ENCODE measurements around the gene MAP1LC3B2. TPM values are rescaled to one million over a fixed set of nuclear protein-coding genes. Genes with fewer than 3 reads are reported as not detected.

Gene MAP1LC3B2
- total RNA-seq, 2 experiments from 2014 or later, result not detected

DNA sequence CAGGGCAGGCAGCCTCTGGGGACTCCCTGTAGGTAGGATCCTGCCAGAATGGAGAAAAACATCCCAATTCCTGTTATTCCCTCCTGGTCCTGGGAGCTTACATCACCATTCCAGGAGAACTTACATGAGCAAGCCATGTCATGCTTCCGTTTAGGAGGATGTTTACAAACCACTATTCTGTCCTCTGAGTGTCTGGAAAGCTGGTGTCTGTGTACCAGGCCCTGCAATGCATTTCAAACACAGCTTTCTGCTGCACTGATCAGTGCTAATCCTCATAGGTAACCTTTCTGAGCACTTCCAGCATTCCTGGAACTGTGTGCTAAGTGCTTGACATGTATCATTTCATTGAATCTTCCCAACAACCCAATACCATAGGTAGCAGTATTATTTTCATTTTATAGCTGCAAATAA lies 19.8 kb upstream of the MAP1LC3B2 start:
- ChIA-PET POLR2A (no interaction called here), CTCF (ENCODE audit: unreplicated experiment) (no interaction called here)
- no peaks in the 10 kb centered on the region for H3K9me3 ChIP-seq (ENCODE audit: low read length)
- H3K79me2 ChIP-seq (ENCODE audit: insufficient read depth, low read depth, low read length), result no peaks in the 10 kb centered on the region
- no peak overlapping the region for H3K27ac ChIP-seq (ENCODE audit: low read depth, low read length, poor library complexity, severe bottlenecking)
- no peak for DNase-seq (ENCODE audit: low spot score)
- no peak overlapping the region for H3K4me3 ChIP-seq (ENCODE audit: low read depth, low read length, poor library complexity, severe bottlenecking)
- H3K9me2 ChIP-seq (ENCODE audit: insufficient read depth, low read length), result no peaks in the 10 kb centered on the region
- no peaks in the 10 kb centered on the region for H3K4me1 ChIP-seq (ENCODE audit: insufficient read depth, low read length, poor library complexity, severe bottlenecking)
- no peak overlapping the region for H3K4me2 ChIP-seq (ENCODE audit: low read length)
- intact Hi-C loops (cut with micrococcal nuclease; ENCODE audit: unreplicated experiment), result no loop called here
- no peaks in the 10 kb centered on the region for H3K36me3 ChIP-seq (ENCODE audit: insufficient read depth, low read length)
- no peaks in the 10 kb centered on the region for H4K20me1 ChIP-seq (ENCODE audit: insufficient read depth, low read length)
- no TSS peak for BruUV-seq (replicated peaks)
- no peak overlapping the region for H2AFZ ChIP-seq (ENCODE audit: low read length)
- TF ChIP-seq, protein P1, sequence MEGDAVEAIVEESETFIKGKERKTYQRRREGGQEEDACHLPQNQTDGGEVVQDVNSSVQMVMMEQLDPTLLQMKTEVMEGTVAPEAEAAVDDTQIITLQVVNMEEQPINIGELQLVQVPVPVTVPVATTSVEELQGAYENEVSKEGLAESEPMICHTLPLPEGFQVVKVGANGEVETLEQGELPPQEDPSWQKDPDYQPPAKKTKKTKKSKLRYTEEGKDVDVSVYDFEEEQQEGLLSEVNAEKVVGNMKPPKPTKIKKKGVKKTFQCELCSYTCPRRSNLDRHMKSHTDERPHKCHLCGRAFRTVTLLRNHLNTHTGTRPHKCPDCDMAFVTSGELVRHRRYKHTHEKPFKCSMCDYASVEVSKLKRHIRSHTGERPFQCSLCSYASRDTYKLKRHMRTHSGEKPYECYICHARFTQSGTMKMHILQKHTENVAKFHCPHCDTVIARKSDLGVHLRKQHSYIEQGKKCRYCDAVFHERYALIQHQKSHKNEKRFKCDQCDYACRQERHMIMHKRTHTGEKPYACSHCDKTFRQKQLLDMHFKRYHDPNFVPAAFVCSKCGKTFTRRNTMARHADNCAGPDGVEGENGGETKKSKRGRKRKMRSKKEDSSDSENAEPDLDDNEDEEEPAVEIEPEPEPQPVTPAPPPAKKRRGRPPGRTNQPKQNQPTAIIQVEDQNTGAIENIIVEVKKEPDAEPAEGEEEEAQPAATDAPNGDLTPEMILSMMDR (conservative IDR thresholded peaks at IDR 0.05; ENCODE audit: low read length), result no peak
- no peak for TF ChIP-seq EZH2phosphoT487 (IDR thresholded peaks at IDR 0.05; ENCODE audit: borderline replicate concordance, low read depth, low read length)

DNA sequence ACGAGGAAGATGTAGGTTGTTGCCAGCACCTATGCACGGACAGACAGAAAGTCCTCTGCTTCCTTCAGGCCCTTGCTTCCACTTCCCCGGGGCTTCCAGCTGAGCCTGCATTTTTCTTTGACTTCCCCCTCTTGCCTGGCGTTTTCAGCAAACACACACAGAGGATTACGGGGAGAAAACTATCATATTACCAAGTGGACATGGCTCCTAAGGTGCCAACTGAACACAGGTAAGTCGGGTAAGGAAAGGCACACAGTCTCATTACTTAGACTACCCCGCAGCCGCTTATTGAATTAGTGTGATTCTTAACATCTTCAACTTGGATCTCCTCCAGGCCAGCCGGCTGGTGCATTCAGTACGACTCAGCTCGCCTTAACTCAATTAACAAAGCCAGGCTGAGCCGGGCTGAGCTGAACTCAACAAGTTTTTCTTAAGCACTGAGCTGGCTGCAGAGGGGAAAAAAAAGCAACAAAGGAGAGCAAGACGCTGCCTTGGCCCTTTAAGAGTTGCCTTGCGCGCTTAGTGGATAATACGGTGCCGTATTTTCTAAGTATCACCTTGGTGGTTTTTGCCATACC lies 19.2 kb upstream of the MAP1LC3B2 start:
- Histone ChIP-seq H3K36me3 (ENCODE audit: insufficient read depth, low read length) (no peaks in the 10 kb centered on the region), H3K9me3 (ENCODE audit: low read length) (no peaks in the 10 kb centered on the region), H2AFZ (ENCODE audit: low read length) (no peak overlapping the region), H3K27ac (ENCODE audit: low read depth, low read length, poor library complexity, severe bottlenecking) (no peak overlapping the region), H3K79me2 (ENCODE audit: insufficient read depth, low read depth, low read length) (no peaks in the 10 kb centered on the region), H3K4me1 (ENCODE audit: insufficient read depth, low read length, poor library complexity, severe bottlenecking) (no peaks in the 10 kb centered on the region), H4K20me1 (ENCODE audit: insufficient read depth, low read length) (no peaks in the 10 kb centered on the region), H3K9me2 (ENCODE audit: insufficient read depth, low read length) (no peaks in the 10 kb centered on the region), H3K4me2 (ENCODE audit: low read length) (no peak overlapping the region), H3K4me3 (ENCODE audit: low read depth, low read length, poor library complexity, severe bottlenecking) (no peak overlapping the region)
- intact Hi-C loops (cut with micrococcal nuclease; ENCODE audit: unreplicated experiment), result no loop called here
- no peak for TF ChIP-seq EZH2phosphoT487 (IDR thresholded peaks at IDR 0.05; ENCODE audit: borderline replicate concordance, low read depth, low read length)
- POLR2A ChIA-PET, result no interaction called here
- CTCF ChIA-PET (ENCODE audit: unreplicated experiment), result no interaction called here
- BruUV-seq (replicated peaks), result no TSS peak
- DNase-seq (ENCODE audit: low spot score), result no peak

DNA sequence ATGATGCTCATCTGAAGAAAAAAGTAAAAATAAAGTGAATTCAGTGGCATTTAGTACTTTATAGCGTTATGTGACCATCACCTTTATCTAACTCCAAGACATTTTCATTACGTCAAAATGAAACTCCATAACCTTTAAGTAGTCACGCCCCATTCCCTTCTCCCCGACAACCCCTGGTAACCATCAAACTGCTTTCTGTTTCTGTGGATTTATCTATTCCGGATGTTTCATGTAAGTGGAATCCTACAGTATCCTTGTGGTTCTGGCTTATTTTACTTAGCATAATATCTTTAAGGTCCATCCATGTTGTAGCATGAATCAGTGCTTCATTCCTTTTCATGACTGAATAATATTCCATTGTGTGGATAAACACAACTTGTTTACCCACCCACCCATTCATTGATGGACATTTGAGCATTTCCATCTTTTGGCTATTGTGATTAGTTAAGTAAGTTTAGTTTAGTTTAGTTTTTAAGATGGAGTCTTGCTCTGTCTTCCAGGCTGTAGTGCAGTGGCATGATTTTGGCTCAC lies 18.5 kb upstream of the MAP1LC3B2 start:
- Histone ChIP-seq H3K27ac (ENCODE audit: low read depth, low read length, poor library complexity, severe bottlenecking) (no peak overlapping the region), H3K9me2 (ENCODE audit: insufficient read depth, low read length) (no peaks in the 10 kb centered on the region), H2AFZ (ENCODE audit: low read length) (no peak overlapping the region), H3K4me1 (ENCODE audit: insufficient read depth, low read length, poor library complexity, severe bottlenecking) (no peaks in the 10 kb centered on the region), H3K4me3 (ENCODE audit: low read depth, low read length, poor library complexity, severe bottlenecking) (no peak overlapping the region), H4K20me1 (ENCODE audit: insufficient read depth, low read length) (no peaks in the 10 kb centered on the region), H3K4me2 (ENCODE audit: low read length) (no peak overlapping the region), H3K79me2 (ENCODE audit: insufficient read depth, low read depth, low read length) (no peaks in the 10 kb centered on the region), H3K36me3 (ENCODE audit: insufficient read depth, low read length) (no peaks in the 10 kb centered on the region), H3K9me3 (ENCODE audit: low read length) (no peaks in the 10 kb centered on the region)
- intact Hi-C loops (cut with micrococcal nuclease; ENCODE audit: unreplicated experiment), result no loop called here
- ChIA-PET POLR2A (no interaction called here), CTCF (ENCODE audit: unreplicated experiment) (no interaction called here)
- TF ChIP-seq, protein P1 (conservative IDR thresholded peaks at IDR 0.05; ENCODE audit: low read length), result no peak
- no peak for TF ChIP-seq EZH2phosphoT487 (IDR thresholded peaks at IDR 0.05; ENCODE audit: borderline replicate concordance, low read depth, low read length)
- no peak for DNase-seq (ENCODE audit: low spot score)
- BruUV-seq (replicated peaks), result no TSS peak
